ENCODE measurements around the gene MS4A8.
"Not testable (repeated sequence)": the region's sequence is repeated elsewhere in the genome, so short reads cannot be mapped to it uniquely, and the experiment has no call there.

GRCh38 chr11:60758671-60759070 lies 59.3 kb downstream of the MS4A8 start:
- TF ChIP-seq POLR2A (IDR thresholded peaks at IDR 0.05; ENCODE audit: low read length); GATA1 (IDR thresholded peaks at IDR 0.05; ENCODE audit: low read depth, low read length): not testable (repeated sequence)

All from erythroblast (primary cell).